Panc1 (cell line): ENCODE data around the gene SNRPA. TPM values are rescaled to one million over a fixed set of nuclear protein-coding genes. Genes with fewer than 3 reads are reported as not detected.

Experiments used
- ATAC-seq: fragments of 200-7000 bp; cut with Tn5 transposase; 2 replicates; pipeline ENCODE4 v1.9.1; 2020; ENCODE audit warnings: mild to moderate bottlenecking, moderate library complexity
- BruUV-seq: library from RNA; stranded (reverse); fragments of 400-500 nt; replicated peaks from 2 replicates; lab custom pipeline; 2021; lab: Mats Ljungman, UMichigan
- CTCF ChIA-PET: fragments of 300-600 bp; sonication (Branson Sonifier 250); formaldehyde crosslinking; loops from one replicate; lab custom pipeline; 2022; ENCODE audit warnings: antibody characterized with exemption; lab: Charles Lee
- POLR2A ChIA-PET: fragments of 300-600 bp; sonication (Branson Sonifier 250); formaldehyde crosslinking; loops from one replicate; lab custom pipeline; 2022; ENCODE audit warnings: antibody characterized with exemption; lab: Charles Lee
- DNase-seq: peaks from one replicate; pipeline ENCODE4 v3.0.0-alpha.2; 2010; ENCODE audit warnings: low read depth, low spot score
- H3K27ac ChIP-seq: 2 replicates; pipeline ENCODE4 v1.5.1; 2011; ENCODE audit warnings: mild to moderate bottlenecking, low read length, inconsistent platforms
- H3K27me3 ChIP-seq: fragments of 200-500 bp; sonication (Bioruptor generic); 2 replicates; pipeline ENCODE4 v1.6.0; 2014; ENCODE audit warnings: low read length, inconsistent platforms; ENCODE audit not compliant: control insufficient read depth, insufficient read depth
- H3K36me3 ChIP-seq: fragments of 200-500 bp; sonication (Bioruptor generic); 2 replicates; pipeline ENCODE4 v1.5.1; 2014; ENCODE audit warnings: inconsistent platforms, mild to moderate bottlenecking, low read length, moderate library complexity; ENCODE audit not compliant: control insufficient read depth, insufficient read depth
- H3K4me1 ChIP-seq: 2 replicates; pipeline ENCODE4 v1.5.1; 2011; ENCODE audit warnings: inconsistent platforms, mild to moderate bottlenecking, low read length, moderate library complexity; ENCODE audit not compliant: control insufficient read depth, insufficient read depth
- H3K4me3 ChIP-seq, 2 experiments: 2 replicates each; pipeline ENCODE4 v1.5.1; 2011 to 2012; ENCODE audit warnings: low read depth in 2 of 2, low read length in 2 of 2, mild to moderate bottlenecking in 2 of 2, inconsistent platforms in 1 of 2, moderate library complexity in 1 of 2
- H3K9me3 ChIP-seq: fragments of 200-500 bp; sonication (Bioruptor generic); 2 replicates; pipeline ENCODE4 v1.5.1; 2014; ENCODE audit warnings: low read depth, mild to moderate bottlenecking, inconsistent platforms, low read length, moderate library complexity; ENCODE audit not compliant: control insufficient read depth, insufficient read depth
- POLR2AphosphoS5 ChIP-seq: IDR thresholded peaks from 2 replicates; pipeline ENCODE4 v1.6.1; 2012; ENCODE audit warnings: mild to moderate bottlenecking, low read depth, low read length, moderate library complexity
- SIN3A ChIP-seq: IDR thresholded peaks from 2 replicates; pipeline ENCODE4 v1.6.1; 2012; ENCODE audit warnings: low read depth, mild to moderate bottlenecking, low read length, moderate library complexity, borderline replicate concordance; ENCODE audit not compliant: insufficient read depth
- TCF7L2 ChIP-seq: IDR thresholded peaks from 2 replicates; pipeline ENCODE4 v1.6.1; 2011; ENCODE audit warnings: mild to moderate bottlenecking, low read depth, low read length, inconsistent platforms
- in situ Hi-C: cut with HindIII; loops from 2 replicates; pipeline ENCODE4 v1.10.0; 2016; ENCODE audit warnings: low sequenced_read_pairs, low pct_unique_long_range_greater_than_20kb
- intact Hi-C: fragments of 100-400 bp; cut with micrococcal nuclease; formaldehyde crosslinking; loops from one replicate; pipeline ENCODE4 v1.10.0; 2022; ENCODE audit not compliant: unreplicated experiment
- total RNA-seq: library from RNA; stranded (reverse); gene quantifications from one replicate; pipeline ENCODE4 v1.2.1, GENCODE V29; 2021; ENCODE audit not compliant: unreplicated experiment
- TF ChIP-seq, protein P1 (sequence below), 2 experiments: IDR thresholded peaks; 2 replicates each; pipeline ENCODE4 v1.6.1; 2011 to 2012; ENCODE audit warnings: low read depth in 2 of 2, control low read depth in 1 of 2, low read length in 1 of 2, mild to moderate bottlenecking in 1 of 2, moderate library complexity in 1 of 2; ENCODE audit not compliant: insufficient read depth in 1 of 2
- TF ChIP-seq, protein P2 (sequence below): fragments of 450-650 bp; IDR thresholded peaks from 2 replicates; pipeline ENCODE4 v1.5.1; 2017; ENCODE audit warnings: mild to moderate bottlenecking

Gene SNRPA
- total RNA-seq, 1 experiment from 2014 or later: 104 TPM

DNA sequence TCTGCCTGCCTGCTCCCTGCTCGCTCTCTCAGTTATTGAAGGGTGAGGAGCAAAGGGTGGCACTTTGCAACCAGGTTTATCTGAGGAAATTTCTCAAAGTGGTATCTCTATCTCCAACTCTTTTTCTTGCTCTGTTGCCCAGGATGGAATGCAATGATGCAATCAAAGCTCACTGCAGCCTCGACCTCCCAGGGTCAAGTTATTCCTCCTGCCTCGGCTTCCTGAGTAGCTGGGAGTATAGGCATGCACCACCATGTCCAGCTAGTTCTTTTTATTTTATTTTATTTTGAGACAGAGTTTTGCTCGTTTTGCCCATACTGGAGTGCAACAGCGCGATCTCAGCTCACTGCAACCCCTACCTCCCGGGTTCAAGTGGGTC lies 5.6 kb upstream of the SNRPA start:
- ATAC-seq: no peak
- BruUV-seq: no TSS peak
- no peaks in the 10 kb centered on the region; the same call in none of the 2 replicates for H3K36me3 ChIP-seq
- no peak for DNase-seq
- CTCF ChIA-PET: interaction anchor here (0.6 kb wide), 1 partner anchor 10 kb away, joined by 3 read pairs; no protein-coding TSS in a partner anchor
- POLR2A ChIA-PET: no interaction called here
- in situ Hi-C loops: no loop called here
- H3K9me3 ChIP-seq: no peaks in the 10 kb centered on the region
- intact Hi-C loops: no loop called here
- no peak overlapping the region for H3K27ac ChIP-seq
- H3K27me3 ChIP-seq: no peaks in the 10 kb centered on the region
- no peak overlapping the region for H3K4me3 ChIP-seq
- TF ChIP-seq, protein P1, sequence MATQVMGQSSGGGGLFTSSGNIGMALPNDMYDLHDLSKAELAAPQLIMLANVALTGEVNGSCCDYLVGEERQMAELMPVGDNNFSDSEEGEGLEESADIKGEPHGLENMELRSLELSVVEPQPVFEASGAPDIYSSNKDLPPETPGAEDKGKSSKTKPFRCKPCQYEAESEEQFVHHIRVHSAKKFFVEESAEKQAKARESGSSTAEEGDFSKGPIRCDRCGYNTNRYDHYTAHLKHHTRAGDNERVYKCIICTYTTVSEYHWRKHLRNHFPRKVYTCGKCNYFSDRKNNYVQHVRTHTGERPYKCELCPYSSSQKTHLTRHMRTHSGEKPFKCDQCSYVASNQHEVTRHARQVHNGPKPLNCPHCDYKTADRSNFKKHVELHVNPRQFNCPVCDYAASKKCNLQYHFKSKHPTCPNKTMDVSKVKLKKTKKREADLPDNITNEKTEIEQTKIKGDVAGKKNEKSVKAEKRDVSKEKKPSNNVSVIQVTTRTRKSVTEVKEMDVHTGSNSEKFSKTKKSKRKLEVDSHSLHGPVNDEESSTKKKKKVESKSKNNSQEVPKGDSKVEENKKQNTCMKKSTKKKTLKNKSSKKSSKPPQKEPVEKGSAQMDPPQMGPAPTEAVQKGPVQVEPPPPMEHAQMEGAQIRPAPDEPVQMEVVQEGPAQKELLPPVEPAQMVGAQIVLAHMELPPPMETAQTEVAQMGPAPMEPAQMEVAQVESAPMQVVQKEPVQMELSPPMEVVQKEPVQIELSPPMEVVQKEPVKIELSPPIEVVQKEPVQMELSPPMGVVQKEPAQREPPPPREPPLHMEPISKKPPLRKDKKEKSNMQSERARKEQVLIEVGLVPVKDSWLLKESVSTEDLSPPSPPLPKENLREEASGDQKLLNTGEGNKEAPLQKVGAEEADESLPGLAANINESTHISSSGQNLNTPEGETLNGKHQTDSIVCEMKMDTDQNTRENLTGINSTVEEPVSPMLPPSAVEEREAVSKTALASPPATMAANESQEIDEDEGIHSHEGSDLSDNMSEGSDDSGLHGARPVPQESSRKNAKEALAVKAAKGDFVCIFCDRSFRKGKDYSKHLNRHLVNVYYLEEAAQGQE (IDR thresholded peaks at IDR 0.05; ENCODE audit: insufficient read depth in 1 of 2, low read depth in 2 of 2, low read length in 1 of 2): no peak
- TF ChIP-seq TCF7L2: no peak
- peaks cover 10% of the 10 kb centered on the region for H3K4me1 ChIP-seq

DNA sequence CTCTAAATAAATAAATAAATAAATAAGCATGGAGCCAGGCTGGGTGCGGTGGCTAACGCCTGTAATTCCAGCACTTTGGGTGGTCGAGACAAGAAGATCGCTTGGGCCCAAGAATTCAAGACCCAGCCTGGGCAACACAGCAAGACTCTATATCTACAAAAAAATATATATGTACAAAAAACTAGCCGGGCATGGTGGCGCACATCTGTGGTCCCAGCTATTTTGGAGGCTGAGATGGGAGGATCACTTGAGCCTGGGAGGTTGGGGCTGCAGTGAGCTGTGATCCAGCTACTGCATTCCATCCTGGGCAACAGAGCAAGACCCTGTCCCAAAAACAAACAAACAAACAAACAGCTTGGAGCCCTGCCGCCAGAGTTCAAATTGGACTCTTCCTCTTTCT lies 3.5 kb upstream of the SNRPA start:
- H3K9me3 ChIP-seq: no peaks in the 10 kb centered on the region
- peaks cover 10% of the 10 kb centered on the region for H3K4me1 ChIP-seq
- no peaks in the 10 kb centered on the region for H3K27me3 ChIP-seq
- H3K27ac ChIP-seq: no peak overlapping the region
- TF ChIP-seq POLR2AphosphoS5 (no peak), TCF7L2 (no peak), SIN3A (no peak)
- TF ChIP-seq, protein P2, sequence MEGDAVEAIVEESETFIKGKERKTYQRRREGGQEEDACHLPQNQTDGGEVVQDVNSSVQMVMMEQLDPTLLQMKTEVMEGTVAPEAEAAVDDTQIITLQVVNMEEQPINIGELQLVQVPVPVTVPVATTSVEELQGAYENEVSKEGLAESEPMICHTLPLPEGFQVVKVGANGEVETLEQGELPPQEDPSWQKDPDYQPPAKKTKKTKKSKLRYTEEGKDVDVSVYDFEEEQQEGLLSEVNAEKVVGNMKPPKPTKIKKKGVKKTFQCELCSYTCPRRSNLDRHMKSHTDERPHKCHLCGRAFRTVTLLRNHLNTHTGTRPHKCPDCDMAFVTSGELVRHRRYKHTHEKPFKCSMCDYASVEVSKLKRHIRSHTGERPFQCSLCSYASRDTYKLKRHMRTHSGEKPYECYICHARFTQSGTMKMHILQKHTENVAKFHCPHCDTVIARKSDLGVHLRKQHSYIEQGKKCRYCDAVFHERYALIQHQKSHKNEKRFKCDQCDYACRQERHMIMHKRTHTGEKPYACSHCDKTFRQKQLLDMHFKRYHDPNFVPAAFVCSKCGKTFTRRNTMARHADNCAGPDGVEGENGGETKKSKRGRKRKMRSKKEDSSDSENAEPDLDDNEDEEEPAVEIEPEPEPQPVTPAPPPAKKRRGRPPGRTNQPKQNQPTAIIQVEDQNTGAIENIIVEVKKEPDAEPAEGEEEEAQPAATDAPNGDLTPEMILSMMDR: no peak
- TF ChIP-seq, protein P1 (IDR thresholded peaks at IDR 0.05; ENCODE audit: insufficient read depth in 1 of 2, low read depth in 2 of 2, low read length in 1 of 2): no peak
- ChIA-PET POLR2A (no interaction called here), CTCF (no interaction called here)
- intact Hi-C loops (no loop called here), in situ Hi-C loops (no loop called here)
- DNase-seq: no peak
- ATAC-seq: no peak
- H3K36me3 ChIP-seq: peaks cover 9% of the 10 kb centered on the region
- H3K4me3 ChIP-seq: no peak overlapping the region
- BruUV-seq: no TSS peak
